RWPE1 (cell line): ENCODE data around the gene ATP8B4.

Source experiments
- CTCF ChIA-PET: fragments of 350-600 bp; sonication (Branson Sonifier 250); formaldehyde crosslinking; extraction: SDS; loops from one replicate; lab custom pipeline; 2021; lab: Yijun Ruan, JAX
- POLR2A ChIA-PET: fragments of 400-600 bp; formaldehyde crosslinking; extraction: SDS; loops from one replicate; lab custom pipeline; 2020; ENCODE audit warnings: antibody characterized with exemption; ENCODE audit not compliant: low non-redundant PET; lab: Yijun Ruan, JAX
- DNase-seq: peaks from one replicate; pipeline ENCODE4 v3.0.0; 2012; ENCODE audit warnings: low spot score
- H3K27ac ChIP-seq: fragments of 450-650 bp; 2 replicates; pipeline ENCODE4 v1.5.1; 2017
- CTCF ChIP-seq: fragments of 450-650 bp; conservative IDR thresholded peaks from 2 replicates; pipeline ENCODE4 v1.5.1; 2017; ENCODE audit warnings: low read depth, mild to moderate bottlenecking

The ATP8B4 gene

DNA sequence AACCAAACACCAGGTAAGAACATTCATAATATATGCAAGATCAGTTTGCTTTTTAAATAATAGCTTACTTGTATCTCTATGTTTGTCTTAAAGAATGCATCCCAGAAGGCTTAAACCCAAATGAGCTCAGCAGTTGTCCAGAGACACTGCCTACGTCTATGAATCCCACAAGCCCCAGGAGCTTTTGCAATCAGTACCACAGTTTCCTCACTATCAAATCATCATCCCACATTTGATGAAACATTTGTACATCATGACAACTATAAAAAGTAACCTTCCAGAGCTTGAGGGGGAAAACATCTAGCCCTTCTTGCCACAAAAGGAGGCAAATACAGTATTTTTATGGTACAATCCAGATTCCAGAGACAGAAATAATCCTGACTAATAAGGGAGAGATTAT is 63.7 kb downstream of the ATP8B4 start:
- DNase-seq: no peak
- CTCF ChIA-PET: interaction anchor here (0.6 kb wide), 1 partner anchor 46 kb away, joined by 4 read pairs; no protein-coding TSS in a partner anchor
- POLR2A ChIA-PET: no interaction called here
- TF ChIP-seq CTCF: no peak
- H3K27ac ChIP-seq: no peak overlapping the region

DNA sequence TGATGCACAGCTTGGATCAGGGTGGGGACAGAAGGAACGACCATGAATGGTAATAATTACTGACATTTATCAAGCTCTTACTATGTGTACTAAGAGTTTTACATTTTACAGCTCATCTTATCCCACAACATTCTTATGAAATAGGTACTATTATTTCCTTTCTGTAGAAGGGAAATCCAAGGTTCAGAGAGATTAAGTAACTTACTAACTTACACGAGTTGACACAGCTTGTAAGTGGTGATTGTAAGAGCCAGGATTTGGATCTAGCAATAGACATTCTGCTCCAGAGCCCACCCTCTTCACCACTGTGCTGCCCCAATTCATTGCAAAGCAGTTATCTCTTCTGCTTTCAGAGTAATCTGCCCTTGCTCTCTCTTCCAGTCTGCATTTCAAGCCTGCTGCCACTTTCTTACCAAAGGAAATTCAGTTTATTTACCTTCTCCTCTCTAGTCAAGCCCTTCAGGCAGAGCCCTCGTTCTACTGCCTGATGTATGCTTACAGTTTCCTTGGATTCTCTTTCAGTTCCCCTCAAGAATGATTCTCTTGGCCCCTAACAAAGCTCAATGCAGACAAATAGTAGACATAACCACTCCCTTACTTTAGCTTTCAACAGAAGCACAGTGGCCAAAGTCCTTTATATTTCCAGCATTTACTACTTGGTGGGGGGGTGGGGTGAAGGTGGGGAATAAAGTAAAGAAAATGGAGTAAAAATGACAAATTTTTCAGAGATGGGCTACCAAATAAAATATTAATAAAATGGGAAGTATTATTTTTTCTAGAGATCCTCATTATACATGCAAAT is 65.8 kb downstream of the ATP8B4 start:
- H3K27ac ChIP-seq: no peak overlapping the region
- ChIA-PET POLR2A (no interaction called here), CTCF (no interaction called here)
- no peak for TF ChIP-seq CTCF
- DNase-seq: no peak

- peak; percentile 45 for TF ChIP-seq CTCF
- POLR2A ChIA-PET: no interaction called here
Measured at GRCh38 chr15:50051811-50052419, 67.1 kb downstream of the ATP8B4 start.

DNA sequence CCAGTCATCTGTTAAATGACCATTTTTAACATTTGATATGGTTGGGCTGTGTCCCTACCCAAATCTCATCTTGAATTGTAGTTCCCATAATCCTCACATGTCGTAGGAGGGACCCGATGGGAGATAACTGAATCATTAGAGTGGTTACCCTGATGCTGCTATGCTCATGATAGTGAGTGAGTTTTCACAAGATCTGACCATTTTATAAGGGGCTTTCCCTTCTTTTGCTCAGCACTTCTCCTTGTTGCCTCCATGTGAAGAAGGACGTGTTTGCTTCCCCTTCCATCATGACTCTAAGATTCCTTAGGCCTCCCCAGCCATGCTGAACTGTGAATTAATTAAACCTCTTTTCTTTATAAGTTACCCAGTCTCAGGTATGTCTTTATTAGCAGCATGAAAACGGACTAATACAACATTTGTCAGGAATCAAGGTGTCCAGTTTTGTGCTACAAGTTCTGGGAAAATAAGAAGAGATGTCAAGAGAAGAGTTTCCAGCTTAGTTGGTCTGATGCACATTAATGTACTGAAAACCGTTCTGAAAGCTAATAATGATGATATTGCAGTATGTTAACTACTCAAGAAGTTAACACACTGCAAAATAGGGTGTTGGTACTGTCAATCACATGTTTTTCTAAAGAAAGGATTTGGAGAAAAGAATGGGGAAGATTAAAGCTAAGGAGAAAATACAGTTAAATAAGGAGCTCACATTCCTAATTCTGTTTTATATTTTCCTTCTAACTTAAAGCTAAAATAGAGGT is 67.9 kb downstream of the ATP8B4 start:
- ChIA-PET CTCF (interaction anchor here (0.6 to 0.8 kb wide), 4 partner anchors 18 to 251 kb away, joined by 3 read pairs; no protein-coding TSS in a partner anchor), POLR2A (no interaction called here)
- H3K27ac ChIP-seq: no peak overlapping the region
- TF ChIP-seq CTCF: no peak
- DNase-seq: no peak

More at GRCh38 chr15:50051811-50052419, 67.1 kb downstream of the ATP8B4 start:
- H3K27ac ChIP-seq: no peak overlapping the region
- peak; percentile 44 for DNase-seq
- CTCF ChIA-PET: interaction anchor here (0.6 to 0.8 kb wide), 4 partner anchors 17 to 252 kb away, joined by 3 read pairs; no protein-coding TSS in a partner anchor

- no peak overlapping the region for H3K27ac ChIP-seq
- ChIA-PET CTCF (no interaction called here), POLR2A (no interaction called here)
- no peak for DNase-seq
- no peak for TF ChIP-seq CTCF
Measured at GRCh38 chr15:50049871-50050270, 69.2 kb downstream of the ATP8B4 start.

DNA sequence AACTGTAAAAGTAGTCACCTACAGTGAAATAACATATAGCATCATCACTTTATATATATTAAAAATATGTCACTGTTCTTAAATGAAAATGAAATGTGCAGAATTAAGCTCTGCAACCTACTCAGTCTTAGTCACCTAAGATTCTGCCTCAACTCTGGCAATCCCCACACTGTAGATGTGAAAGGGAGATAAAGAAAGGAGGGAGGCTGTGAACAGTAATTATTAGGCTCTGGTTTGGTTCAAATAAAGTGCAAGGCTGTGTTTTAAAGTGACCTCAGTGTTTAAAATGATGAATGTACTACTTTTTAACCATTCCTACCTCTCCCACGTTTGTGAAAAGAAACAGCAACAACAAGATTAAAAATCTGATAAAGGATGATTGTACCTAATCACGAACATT is 72.2 kb downstream of the ATP8B4 start:
- no peak for DNase-seq
- no peak overlapping the region for H3K27ac ChIP-seq
- TF ChIP-seq CTCF: no peak
- ChIA-PET POLR2A (no interaction called here), CTCF (interaction anchor here (0.6 kb wide), 1 partner anchor 103 kb away, joined by 3 read pairs; no protein-coding TSS in a partner anchor)
